Measurements from ENCODE around the gene PTGR1. TPM values are rescaled to one million over a fixed set of nuclear protein-coding genes. Genes with fewer than 3 reads are reported as not detected.

Gene PTGR1
- total RNA-seq, 1 donor from 2014 or later = 6.5 TPM

- DNase-seq (ENCODE audit: low read depth in 2 of 2) = no peak
Measured at GRCh38 chr9:111542497-111543254, 56.8 kb downstream of the PTGR1 start.

GRCh38 chr9:111533099-111533790 is 66.2 kb downstream of the PTGR1 start:
- no peak for DNase-seq (ENCODE audit: low read depth in 2 of 2)

GRCh38 chr9:111531716-111532115 is 67.7 kb downstream of the PTGR1 start:
- no peak for DNase-seq (ENCODE audit: low read depth in 2 of 2)

- DNase-seq (ENCODE audit: low read depth in 2 of 2) = no peak
Measured at GRCh38 chr9:111529787-111530186, 69.7 kb downstream of the PTGR1 start.

GRCh38 chr9:111527347-111527746 is 72.1 kb downstream of the PTGR1 start:
- DNase-seq (ENCODE audit: low read depth in 2 of 2) = no peak

GRCh38 chr9:111525056-111525977 is 74.1 kb downstream of the PTGR1 start, which contains the start of gene ZNF483:
ZNF483 (plus strand) TSS chr9:111525179; CDS start chr9:111527396, 2,217 bp downstream.
- peak; percentile 67 to 90 for DNase-seq (ENCODE audit: low read depth in 2 of 2)

- no peak for DNase-seq (ENCODE audit: low read depth in 2 of 2)
Measured at GRCh38 chr9:111524731-111525055, 74.8 kb downstream of the PTGR1 start.

- DNase-seq (ENCODE audit: low read depth in 2 of 2) = peak in 1 of 2 donors; percentile 3
Measured at GRCh38 chr9:111516061-111516465, 83.4 kb downstream of the PTGR1 start.

GRCh38 chr9:111514967-111515366 is 84.5 kb downstream of the PTGR1 start:
- DNase-seq (ENCODE audit: low read depth in 2 of 2) = no peak

Other genes with a start within 250 kb of the PTGR1 start
- gene ECPAS, start 115.3 kb downstream of the PTGR1 start, total RNA-seq = 69.8 and 73.7 TPM in 2 replicates
- gene ZNF483, start 74.5 kb downstream of the PTGR1 start, total RNA-seq = 1.1 and 1.6 TPM in 2 replicates
- gene DNAJC25, start 31.7 kb upstream of the PTGR1 start, total RNA-seq = 2.0 and 3.6 TPM in 2 replicates
- gene GNG10, start 62.0 kb upstream of the PTGR1 start, total RNA-seq = 44.0 and 53.0 TPM in 2 replicates
- gene SHOC1, start 195.3 kb upstream of the PTGR1 start, total RNA-seq = not detected in 2 replicates

Measured in lung microvascular endothelial cell (primary cell).